Measurements from ENCODE around the gene HLA-DMA.

Gene HLA-DMA

DNA sequence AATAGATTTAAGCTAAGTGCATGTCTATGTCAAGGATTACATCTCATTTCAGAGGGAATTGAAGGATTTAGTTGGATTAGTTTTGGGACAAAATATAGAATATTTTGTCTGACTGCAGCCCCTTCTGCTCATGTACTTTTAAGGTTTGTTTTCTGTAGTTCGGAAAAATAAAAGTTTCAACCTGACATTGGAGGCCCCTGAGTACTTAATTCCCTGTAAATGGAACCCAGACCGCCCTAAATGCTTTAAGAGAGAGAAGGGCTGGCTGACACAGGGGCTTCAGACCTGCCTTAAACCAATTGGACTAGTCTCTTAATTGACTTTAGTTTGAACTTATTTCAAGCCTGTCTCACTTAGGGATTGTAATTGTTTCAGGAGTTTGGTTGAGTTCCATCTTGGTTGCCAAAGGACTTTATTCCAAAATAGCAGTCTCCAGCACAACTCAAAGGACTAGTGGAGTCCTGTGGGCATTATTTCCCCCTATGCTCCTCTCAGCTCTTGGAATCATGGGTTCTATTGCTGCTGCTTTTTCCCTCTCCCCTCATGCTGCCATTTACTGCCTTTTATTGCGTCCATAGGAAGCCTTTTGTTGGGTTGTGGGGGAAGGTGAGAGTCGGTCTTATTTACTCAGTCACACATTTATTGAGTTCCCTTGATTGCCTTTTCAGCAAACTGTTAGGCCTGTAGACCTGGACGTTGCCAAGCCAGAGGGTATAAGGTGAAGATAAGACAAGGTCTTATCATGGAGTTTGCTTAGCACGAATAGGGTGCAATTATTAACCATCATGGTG, 30.0 kb upstream of the HLA-DMA start:
- TF ChIP-seq, protein P1, sequence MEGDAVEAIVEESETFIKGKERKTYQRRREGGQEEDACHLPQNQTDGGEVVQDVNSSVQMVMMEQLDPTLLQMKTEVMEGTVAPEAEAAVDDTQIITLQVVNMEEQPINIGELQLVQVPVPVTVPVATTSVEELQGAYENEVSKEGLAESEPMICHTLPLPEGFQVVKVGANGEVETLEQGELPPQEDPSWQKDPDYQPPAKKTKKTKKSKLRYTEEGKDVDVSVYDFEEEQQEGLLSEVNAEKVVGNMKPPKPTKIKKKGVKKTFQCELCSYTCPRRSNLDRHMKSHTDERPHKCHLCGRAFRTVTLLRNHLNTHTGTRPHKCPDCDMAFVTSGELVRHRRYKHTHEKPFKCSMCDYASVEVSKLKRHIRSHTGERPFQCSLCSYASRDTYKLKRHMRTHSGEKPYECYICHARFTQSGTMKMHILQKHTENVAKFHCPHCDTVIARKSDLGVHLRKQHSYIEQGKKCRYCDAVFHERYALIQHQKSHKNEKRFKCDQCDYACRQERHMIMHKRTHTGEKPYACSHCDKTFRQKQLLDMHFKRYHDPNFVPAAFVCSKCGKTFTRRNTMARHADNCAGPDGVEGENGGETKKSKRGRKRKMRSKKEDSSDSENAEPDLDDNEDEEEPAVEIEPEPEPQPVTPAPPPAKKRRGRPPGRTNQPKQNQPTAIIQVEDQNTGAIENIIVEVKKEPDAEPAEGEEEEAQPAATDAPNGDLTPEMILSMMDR (IDR thresholded peaks at IDR 0.05): no peak
- DNase-seq: no peak
- Mint-ChIP-seq H3K9me3 (no peaks in the 10 kb centered on the region), H3K4me3 (no peak overlapping the region), H3K36me3 (ENCODE audit: low read depth) (peaks cover 47% of the 10 kb centered on the region), H3K27ac (peak overlapping the region; percentile 47), H3K4me1 (peaks cover 51% of the 10 kb centered on the region), H3K27me3 (ENCODE audit: low read depth, poor library complexity) (peaks cover 15% of the 10 kb centered on the region)

DNA sequence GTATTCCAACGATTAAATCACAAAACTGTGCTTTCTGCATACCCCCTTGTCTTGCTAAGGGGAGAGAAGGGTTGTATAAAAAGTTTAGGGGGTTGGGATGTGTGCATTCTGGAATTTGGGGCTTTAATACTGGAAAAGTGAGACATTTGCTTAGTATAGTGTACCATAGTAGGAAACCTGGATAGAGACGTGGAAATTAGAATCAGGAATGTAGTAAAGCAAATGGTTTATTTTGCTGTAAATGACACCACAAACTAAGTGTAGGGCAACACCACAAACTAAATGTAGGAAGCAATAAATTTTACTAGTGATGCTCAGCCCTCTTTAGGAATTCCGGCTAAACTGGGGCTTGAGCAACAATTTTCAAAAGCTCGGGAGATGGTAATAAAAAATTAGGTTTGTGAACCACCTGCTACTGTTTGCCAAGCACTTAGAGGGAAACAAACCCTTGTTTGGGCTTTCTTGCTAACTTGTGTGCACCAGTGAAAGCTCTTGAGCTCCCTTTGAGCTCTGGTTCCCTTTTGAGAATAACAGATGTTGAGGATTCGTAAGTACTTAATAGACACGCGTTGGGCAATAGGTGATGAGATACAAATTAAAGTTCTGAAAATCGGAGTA, 29.3 kb upstream of the HLA-DMA start:
- H3K9me3 Mint-ChIP-seq: no peaks in the 10 kb centered on the region
- H3K4me1 Mint-ChIP-seq: peaks cover 58% of the 10 kb centered on the region
- DNase-seq: no peak
- H3K4me3 Mint-ChIP-seq: peak overlapping the region; percentile 3
- peaks cover 54% of the 10 kb centered on the region for H3K36me3 Mint-ChIP-seq (ENCODE audit: low read depth)
- peaks cover 10% of the 10 kb centered on the region for H3K27me3 Mint-ChIP-seq (ENCODE audit: low read depth, poor library complexity)
- H3K27ac Mint-ChIP-seq: peak overlapping the region; percentile 68
- TF ChIP-seq, protein P1 (IDR thresholded peaks at IDR 0.05): no peak

DNA sequence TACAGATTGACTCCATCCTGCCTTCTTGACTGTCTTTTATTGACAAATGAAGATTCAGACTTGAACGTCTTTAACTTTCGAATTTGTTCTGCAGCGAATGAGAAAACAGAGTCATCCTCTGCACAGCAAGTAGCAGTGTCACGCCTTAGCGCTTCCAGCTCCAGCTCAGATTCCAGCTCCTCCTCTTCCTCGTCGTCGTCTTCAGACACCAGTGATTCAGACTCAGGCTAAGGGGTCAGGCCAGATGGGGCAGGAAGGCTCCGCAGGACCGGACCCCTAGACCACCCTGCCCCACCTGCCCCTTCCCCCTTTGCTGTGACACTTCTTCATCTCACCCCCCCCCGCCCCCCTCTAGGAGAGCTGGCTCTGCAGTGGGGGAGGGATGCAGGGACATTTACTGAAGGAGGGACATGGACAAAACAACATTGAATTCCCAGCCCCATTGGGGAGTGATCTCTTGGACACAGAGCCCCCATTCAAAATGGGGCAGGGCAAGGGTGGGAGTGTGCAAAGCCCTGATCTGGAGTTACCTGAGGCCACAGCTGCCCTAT, 27.7 kb upstream of the HLA-DMA start:
- H3K4me1 Mint-ChIP-seq: peaks cover 74% of the 10 kb centered on the region
- H3K27ac Mint-ChIP-seq: peak overlapping the region; percentile 94
- H3K27me3 Mint-ChIP-seq (ENCODE audit: low read depth, poor library complexity): peaks cover 6% of the 10 kb centered on the region
- DNase-seq: no peak
- TF ChIP-seq, protein P1 (IDR thresholded peaks at IDR 0.05): no peak
- peak overlapping the region; percentile 14 for H3K4me3 Mint-ChIP-seq
- H3K36me3 Mint-ChIP-seq (ENCODE audit: low read depth): peaks cover 70% of the 10 kb centered on the region
- no peaks in the 10 kb centered on the region for H3K9me3 Mint-ChIP-seq

DNA sequence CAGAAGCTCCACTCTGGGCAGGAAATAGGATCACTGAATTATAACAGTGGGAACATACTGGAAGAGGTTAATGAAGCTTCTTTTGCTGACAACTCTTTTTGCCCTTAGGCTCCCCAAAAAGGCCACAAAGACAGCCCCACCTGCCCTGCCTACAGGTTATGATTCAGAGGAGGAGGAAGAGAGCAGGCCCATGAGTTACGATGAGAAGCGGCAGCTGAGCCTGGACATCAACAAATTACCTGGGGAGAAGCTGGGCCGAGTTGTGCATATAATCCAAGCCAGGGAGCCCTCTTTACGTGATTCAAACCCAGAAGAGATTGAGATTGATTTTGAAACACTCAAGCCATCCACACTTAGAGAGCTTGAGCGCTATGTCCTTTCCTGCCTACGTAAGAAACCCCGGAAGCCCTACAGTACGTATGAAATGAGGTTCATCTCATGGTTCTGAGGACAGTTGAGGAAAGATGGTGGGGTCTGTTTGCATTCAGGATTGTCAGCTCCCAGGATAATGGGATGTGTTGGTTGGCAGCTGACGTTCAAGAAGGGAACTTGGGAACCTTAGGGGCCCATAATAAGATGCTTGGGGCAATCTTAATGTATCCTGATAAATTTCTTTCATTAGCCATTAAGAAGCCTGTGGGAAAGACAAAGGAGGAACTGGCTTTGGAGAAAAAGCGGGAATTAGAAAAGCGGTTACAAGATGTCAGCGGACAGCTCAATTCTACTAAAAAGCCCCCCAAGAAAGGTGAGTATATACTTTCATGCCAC, 27.0 kb upstream of the HLA-DMA start:
- TF ChIP-seq, protein P1 (IDR thresholded peaks at IDR 0.05): no peak
- Mint-ChIP-seq H3K4me1 (peaks cover 80% of the 10 kb centered on the region), H3K9me3 (no peaks in the 10 kb centered on the region), H3K27ac (peak overlapping the region; percentile 94), H3K36me3 (ENCODE audit: low read depth) (peaks cover 77% of the 10 kb centered on the region), H3K27me3 (ENCODE audit: low read depth, poor library complexity) (peaks cover 6% of the 10 kb centered on the region), H3K4me3 (peak overlapping the region; percentile 17)
- DNase-seq: no peak

DNA sequence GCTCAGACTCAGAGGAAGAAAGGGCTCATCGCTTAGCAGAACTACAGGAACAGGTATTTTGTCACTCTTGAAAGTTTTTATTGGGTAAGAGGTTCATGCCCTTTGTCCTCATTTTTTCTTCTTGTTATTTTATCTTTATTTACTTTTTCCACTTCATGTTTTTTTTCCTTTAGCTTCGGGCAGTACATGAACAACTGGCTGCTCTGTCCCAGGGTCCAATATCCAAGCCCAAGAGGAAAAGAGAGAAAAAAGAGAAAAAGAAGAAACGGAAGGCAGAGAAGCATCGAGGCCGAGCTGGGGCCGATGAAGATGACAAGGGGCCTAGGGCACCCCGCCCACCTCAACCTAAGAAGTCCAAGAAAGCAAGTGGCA, 25.0 kb upstream of the HLA-DMA start:
- TF ChIP-seq, protein P1 (IDR thresholded peaks at IDR 0.05): no peak
- peaks cover 96% of the 10 kb centered on the region for H3K36me3 Mint-ChIP-seq (ENCODE audit: low read depth)
- H3K9me3 Mint-ChIP-seq: no peaks in the 10 kb centered on the region
- H3K4me3 Mint-ChIP-seq: peak overlapping the region; percentile 46
- no peak overlapping the region for H3K27ac Mint-ChIP-seq
- DNase-seq: no peak
- peaks cover 11% of the 10 kb centered on the region for H3K27me3 Mint-ChIP-seq (ENCODE audit: low read depth, poor library complexity)
- H3K4me1 Mint-ChIP-seq: peaks cover 85% of the 10 kb centered on the region
